Adrenal gland (tissue), 5 donors: Measurements from ENCODE around the gene GPI.

Source experiments
- POLR2A ChIP-seq, 2 donors: fragments of 450-650 bp; IDR thresholded peaks; one replicate each; pipeline ENCODE4 v1.6.1; 2017; ENCODE audit warnings: antibody characterized with exemption in 2 of 2, mild to moderate bottlenecking in 2 of 2, moderate library complexity in 1 of 2
- TF ChIP-seq, protein P1 (sequence below), 6 experiments: fragments of 450-650 bp in 4 of 6; fragments of 200-600 bp in 2 of 6; sonication (generic) in 1 of 6; IDR thresholded peaks; 1 replicate in 5 of 6; 2 replicates in 1 of 6; pipeline versions ENCODE4 v1.5.1 to v1.8.0; 2016 to 2021; ENCODE audit warnings: antibody characterized with exemption in 6 of 6, mild to moderate bottlenecking in 2 of 6, moderate library complexity in 1 of 6
- donor health status: DM: no; HTN: no; CAD: no.

DNA sequence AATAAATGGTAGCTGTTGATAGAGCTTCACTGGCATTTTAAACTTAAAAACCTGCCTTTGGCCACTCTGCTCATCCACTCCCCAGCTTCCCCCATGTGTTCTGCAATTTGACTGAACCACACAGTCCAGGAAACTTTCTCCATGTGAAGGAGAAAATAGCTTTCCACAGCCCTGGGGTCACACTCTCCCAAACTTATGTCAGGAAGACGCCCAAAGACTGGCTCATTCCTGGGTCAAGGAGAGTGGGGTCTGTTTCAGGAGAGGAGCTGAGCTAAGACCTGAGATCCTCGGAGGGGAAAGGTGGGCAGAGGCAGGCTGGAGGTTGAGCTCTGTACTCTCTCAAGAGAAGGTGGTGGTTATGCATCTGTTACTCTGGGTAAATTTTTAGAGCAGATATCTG is 48.7 kb upstream of the GPI start:
- TF ChIP-seq, protein P1, sequence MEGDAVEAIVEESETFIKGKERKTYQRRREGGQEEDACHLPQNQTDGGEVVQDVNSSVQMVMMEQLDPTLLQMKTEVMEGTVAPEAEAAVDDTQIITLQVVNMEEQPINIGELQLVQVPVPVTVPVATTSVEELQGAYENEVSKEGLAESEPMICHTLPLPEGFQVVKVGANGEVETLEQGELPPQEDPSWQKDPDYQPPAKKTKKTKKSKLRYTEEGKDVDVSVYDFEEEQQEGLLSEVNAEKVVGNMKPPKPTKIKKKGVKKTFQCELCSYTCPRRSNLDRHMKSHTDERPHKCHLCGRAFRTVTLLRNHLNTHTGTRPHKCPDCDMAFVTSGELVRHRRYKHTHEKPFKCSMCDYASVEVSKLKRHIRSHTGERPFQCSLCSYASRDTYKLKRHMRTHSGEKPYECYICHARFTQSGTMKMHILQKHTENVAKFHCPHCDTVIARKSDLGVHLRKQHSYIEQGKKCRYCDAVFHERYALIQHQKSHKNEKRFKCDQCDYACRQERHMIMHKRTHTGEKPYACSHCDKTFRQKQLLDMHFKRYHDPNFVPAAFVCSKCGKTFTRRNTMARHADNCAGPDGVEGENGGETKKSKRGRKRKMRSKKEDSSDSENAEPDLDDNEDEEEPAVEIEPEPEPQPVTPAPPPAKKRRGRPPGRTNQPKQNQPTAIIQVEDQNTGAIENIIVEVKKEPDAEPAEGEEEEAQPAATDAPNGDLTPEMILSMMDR (IDR thresholded peaks at IDR 0.05) = no peak
- no peak for TF ChIP-seq POLR2A (IDR thresholded peaks at IDR 0.05)
